ENCODE data around the gene SHCBP1.

DNA sequence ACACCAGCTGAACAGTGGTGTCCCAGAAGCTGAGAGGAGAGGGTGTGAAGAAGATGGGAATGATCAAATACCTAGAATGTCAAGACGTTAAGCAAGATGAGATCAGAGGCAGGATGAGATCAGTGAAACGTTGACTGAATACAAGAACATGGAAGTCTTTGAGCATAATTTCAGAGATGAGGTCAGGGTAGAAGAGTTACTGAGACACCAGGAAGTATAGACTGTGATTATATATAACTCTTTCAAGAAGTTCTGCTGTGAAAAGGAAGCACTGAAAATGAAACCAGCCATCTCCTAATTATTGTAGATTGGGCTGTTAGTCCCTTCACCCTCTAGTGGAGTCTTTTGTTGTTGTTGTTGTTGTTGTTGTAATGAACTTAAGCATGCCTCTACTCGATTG lies 9.1 kb downstream of the SHCBP1 start:
- TF ChIP-seq, protein P1, sequence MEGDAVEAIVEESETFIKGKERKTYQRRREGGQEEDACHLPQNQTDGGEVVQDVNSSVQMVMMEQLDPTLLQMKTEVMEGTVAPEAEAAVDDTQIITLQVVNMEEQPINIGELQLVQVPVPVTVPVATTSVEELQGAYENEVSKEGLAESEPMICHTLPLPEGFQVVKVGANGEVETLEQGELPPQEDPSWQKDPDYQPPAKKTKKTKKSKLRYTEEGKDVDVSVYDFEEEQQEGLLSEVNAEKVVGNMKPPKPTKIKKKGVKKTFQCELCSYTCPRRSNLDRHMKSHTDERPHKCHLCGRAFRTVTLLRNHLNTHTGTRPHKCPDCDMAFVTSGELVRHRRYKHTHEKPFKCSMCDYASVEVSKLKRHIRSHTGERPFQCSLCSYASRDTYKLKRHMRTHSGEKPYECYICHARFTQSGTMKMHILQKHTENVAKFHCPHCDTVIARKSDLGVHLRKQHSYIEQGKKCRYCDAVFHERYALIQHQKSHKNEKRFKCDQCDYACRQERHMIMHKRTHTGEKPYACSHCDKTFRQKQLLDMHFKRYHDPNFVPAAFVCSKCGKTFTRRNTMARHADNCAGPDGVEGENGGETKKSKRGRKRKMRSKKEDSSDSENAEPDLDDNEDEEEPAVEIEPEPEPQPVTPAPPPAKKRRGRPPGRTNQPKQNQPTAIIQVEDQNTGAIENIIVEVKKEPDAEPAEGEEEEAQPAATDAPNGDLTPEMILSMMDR (IDR thresholded peaks at IDR 0.05; ENCODE audit: low read depth, low read length, poor library complexity, severe bottlenecking): peak; percentile 30
- no peak for TF ChIP-seq EZH2phosphoT487 (IDR thresholded peaks at IDR 0.05; ENCODE audit: borderline replicate concordance, low read length)
